Rectal smooth muscle tissue (tissue), 1 donor: Measurements from ENCODE around the gene IVNS1ABP.

Source experiments
- H3K27ac ChIP-seq: one replicate; pipeline ENCODE4 v1.7.0; 2013; ENCODE audit warnings: low read depth, low read length, inconsistent platforms
- H3K27me3 ChIP-seq: one replicate; pipeline ENCODE4 v1.7.0; 2013; ENCODE audit warnings: low read length; ENCODE audit not compliant: control insufficient read depth, insufficient read depth
- H3K36me3 ChIP-seq: one replicate; pipeline ENCODE4 v1.7.0; 2013; ENCODE audit warnings: low read length; ENCODE audit not compliant: control insufficient read depth, insufficient read depth
- H3K4me1 ChIP-seq: one replicate; pipeline ENCODE4 v1.7.0; 2013; ENCODE audit warnings: low read length; ENCODE audit not compliant: control insufficient read depth, insufficient read depth
- H3K4me3 ChIP-seq: one replicate; pipeline ENCODE4 v1.7.0; 2013; ENCODE audit warnings: low read length
- H3K9ac ChIP-seq: one replicate; pipeline ENCODE4 v1.7.0; 2013; ENCODE audit warnings: low read length

The IVNS1ABP gene

GRCh38 chr1:185284116-185284515, 32.9 kb downstream of the IVNS1ABP start:
- Histone ChIP-seq H3K27me3 (no peaks in the 10 kb centered on the region), H3K27ac (no peak overlapping the region), H3K9ac (no peak overlapping the region), H3K36me3 (no peaks in the 10 kb centered on the region), H3K4me3 (no peak overlapping the region), H3K4me1 (no peaks in the 10 kb centered on the region)

- Histone ChIP-seq H3K4me1 (no peaks in the 10 kb centered on the region), H3K27me3 (no peaks in the 10 kb centered on the region), H3K27ac (no peak overlapping the region), H3K9ac (no peak overlapping the region), H3K4me3 (no peak overlapping the region), H3K36me3 (no peaks in the 10 kb centered on the region)
Observed at GRCh38 chr1:185281245-185281644, 35.8 kb downstream of the IVNS1ABP start.

DNA sequence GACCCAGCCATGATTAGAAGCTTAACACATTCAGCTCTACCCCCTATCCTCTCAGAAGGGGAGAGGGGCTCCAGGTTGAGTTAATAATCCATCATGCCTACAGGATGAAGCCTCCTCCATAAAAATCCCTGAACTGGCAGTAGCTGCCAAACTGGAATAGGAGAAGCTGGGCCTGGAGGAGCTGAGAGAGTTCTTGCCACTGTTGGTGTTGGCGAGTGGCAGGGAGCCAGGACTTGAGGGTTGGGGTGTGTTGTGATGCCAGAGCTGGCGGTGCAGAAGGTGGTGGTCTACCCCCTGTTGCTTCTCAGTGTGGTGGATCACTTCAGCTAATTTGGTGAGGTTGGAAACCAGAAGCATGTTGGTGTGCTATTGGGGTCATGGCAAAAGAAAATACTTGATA, 36.5 kb downstream of the IVNS1ABP start:
- H3K27ac ChIP-seq, result no peak overlapping the region
- no peaks in the 10 kb centered on the region for H3K4me1 ChIP-seq
- H3K4me3 ChIP-seq, result no peak overlapping the region
- no peak overlapping the region for H3K9ac ChIP-seq
- no peaks in the 10 kb centered on the region for H3K27me3 ChIP-seq
- no peaks in the 10 kb centered on the region for H3K36me3 ChIP-seq

GRCh38 chr1:185279571-185279970, 37.5 kb downstream of the IVNS1ABP start:
- H3K4me3 ChIP-seq, result no peak overlapping the region
- H3K4me1 ChIP-seq, result no peaks in the 10 kb centered on the region
- no peak overlapping the region for H3K9ac ChIP-seq
- H3K27me3 ChIP-seq, result no peaks in the 10 kb centered on the region
- no peak overlapping the region for H3K27ac ChIP-seq
- no peaks in the 10 kb centered on the region for H3K36me3 ChIP-seq

DNA sequence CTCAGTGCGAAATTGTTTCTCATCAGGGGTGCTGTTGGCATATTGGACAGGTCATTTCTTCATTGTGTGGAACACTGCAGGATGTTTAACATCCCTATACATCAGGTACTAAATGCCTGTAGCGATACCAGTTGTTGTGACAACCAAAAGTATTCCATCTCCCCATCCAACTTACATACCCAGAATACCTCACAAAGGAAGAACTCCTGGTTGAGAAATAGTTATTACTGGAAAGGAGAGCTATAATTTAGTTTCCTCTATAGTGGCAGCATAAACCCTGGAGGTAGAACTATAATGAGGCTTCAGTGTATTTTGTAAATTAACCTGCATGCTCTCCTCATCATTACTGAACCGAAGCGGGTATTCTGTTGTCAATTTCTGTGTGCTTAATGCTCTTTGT, 45.1 kb downstream of the IVNS1ABP start:
- Histone ChIP-seq H3K4me3 (no peak overlapping the region), H3K36me3 (no peaks in the 10 kb centered on the region), H3K9ac (no peak overlapping the region), H3K4me1 (no peaks in the 10 kb centered on the region), H3K27me3 (no peaks in the 10 kb centered on the region), H3K27ac (no peak overlapping the region)

- Histone ChIP-seq H3K36me3 (no peaks in the 10 kb centered on the region), H3K27me3 (no peaks in the 10 kb centered on the region), H3K27ac (no peak overlapping the region), H3K4me3 (no peak overlapping the region), H3K9ac (no peak overlapping the region), H3K4me1 (no peaks in the 10 kb centered on the region)
Observed at GRCh38 chr1:185268352-185268751, 48.7 kb downstream of the IVNS1ABP start.

- no peaks in the 10 kb centered on the region for H3K4me1 ChIP-seq
- no peak overlapping the region for H3K9ac ChIP-seq
- no peak overlapping the region for H3K27ac ChIP-seq
- H3K27me3 ChIP-seq, result no peaks in the 10 kb centered on the region
- no peak overlapping the region for H3K4me3 ChIP-seq
- no peaks in the 10 kb centered on the region for H3K36me3 ChIP-seq
Observed at GRCh38 chr1:185267701-185268100, 49.3 kb downstream of the IVNS1ABP start.

- H3K27me3 ChIP-seq, result no peaks in the 10 kb centered on the region
- no peaks in the 10 kb centered on the region for H3K36me3 ChIP-seq
- H3K9ac ChIP-seq, result no peak overlapping the region
- H3K4me3 ChIP-seq, result no peak overlapping the region
- H3K4me1 ChIP-seq, result no peaks in the 10 kb centered on the region
- no peak overlapping the region for H3K27ac ChIP-seq
Observed at GRCh38 chr1:185267301-185267700, 49.7 kb downstream of the IVNS1ABP start.

DNA sequence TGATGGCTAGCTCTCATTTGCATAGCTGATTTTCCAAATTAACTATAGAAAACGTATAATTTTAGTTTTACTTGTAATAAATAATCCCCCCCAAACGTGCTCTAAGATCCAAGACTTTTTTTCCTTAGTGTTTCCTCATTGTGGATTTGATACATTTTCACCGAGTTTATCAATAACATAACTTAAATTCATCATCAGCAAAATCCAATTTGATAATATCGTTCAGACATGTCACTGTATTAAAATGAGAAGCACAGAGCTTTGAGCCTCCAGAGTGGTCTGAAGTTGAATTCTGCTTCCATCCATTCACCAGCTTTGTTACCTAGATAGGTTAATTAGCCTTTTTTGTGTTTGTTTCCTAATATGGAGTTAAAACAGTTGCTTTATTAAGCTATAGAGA, 51.7 kb downstream of the IVNS1ABP start:
- Histone ChIP-seq H3K4me1 (no peaks in the 10 kb centered on the region), H3K4me3 (no peak overlapping the region), H3K9ac (no peak overlapping the region), H3K27me3 (no peaks in the 10 kb centered on the region), H3K36me3 (no peaks in the 10 kb centered on the region), H3K27ac (no peak overlapping the region)

DNA sequence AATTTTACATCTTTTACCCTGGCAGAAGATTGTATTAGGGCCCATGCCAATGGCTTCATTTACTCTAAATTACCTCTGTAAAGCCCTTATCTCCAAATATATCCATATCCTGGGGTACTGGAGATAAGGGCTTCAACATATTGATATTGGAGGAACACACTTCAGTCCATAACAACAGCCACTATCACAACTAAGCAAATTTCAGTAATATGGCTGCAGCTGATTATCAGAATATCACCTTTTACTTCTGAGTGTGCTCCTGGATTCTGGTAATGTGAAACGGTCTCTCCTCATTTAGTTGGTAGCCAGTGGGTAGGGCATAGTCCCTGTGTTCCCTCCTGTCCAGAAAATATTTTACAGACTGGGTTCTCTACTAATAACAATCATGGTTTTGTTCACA, 53.3 kb downstream of the IVNS1ABP start:
- no peaks in the 10 kb centered on the region for H3K4me1 ChIP-seq
- no peak overlapping the region for H3K9ac ChIP-seq
- no peak overlapping the region for H3K4me3 ChIP-seq
- H3K36me3 ChIP-seq, result no peaks in the 10 kb centered on the region
- no peaks in the 10 kb centered on the region for H3K27me3 ChIP-seq
- no peak overlapping the region for H3K27ac ChIP-seq

DNA sequence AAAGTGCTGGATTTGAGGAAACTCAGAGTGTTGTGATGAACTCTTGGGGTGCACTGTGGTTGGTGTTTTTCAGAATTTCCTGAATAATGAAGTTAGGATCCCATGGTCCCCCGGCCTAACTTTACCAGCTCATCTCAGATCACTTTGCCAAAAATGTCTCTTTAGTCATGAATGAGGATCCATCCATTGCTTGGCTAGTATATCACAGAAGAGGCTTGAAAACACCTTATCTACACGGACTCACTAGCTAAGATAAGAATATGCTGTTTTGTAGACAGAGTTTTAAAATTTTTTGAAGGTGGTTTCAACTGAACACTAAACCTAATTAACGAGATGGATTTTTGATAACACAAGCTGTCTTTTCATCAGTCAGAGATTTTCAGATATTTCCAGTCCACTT, 53.8 kb downstream of the IVNS1ABP start:
- no peak overlapping the region for H3K9ac ChIP-seq
- H3K36me3 ChIP-seq, result no peaks in the 10 kb centered on the region
- no peaks in the 10 kb centered on the region for H3K4me1 ChIP-seq
- H3K27me3 ChIP-seq, result no peaks in the 10 kb centered on the region
- no peak overlapping the region for H3K4me3 ChIP-seq
- no peak overlapping the region for H3K27ac ChIP-seq

DNA sequence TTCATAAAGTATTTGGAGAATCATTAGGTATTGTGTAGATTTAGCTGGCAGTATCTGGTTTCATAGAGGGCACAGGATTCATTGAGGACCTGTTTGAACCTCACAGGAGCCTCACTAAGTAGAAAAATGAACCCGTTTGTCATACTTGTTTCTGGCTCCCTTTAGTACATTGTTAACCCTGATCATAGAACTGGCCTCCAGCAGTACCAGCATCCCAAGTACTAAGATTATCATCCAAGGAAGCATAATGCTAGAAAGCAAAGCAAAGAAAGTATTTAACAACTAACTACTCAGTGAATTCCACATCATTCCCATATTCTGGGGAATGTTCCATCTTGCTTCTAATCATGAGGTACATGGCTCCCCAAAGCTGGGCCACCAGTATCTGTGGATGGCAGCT, 54.9 kb downstream of the IVNS1ABP start:
- H3K27ac ChIP-seq, result no peak overlapping the region
- H3K36me3 ChIP-seq, result no peaks in the 10 kb centered on the region
- no peak overlapping the region for H3K4me3 ChIP-seq
- H3K9ac ChIP-seq, result no peak overlapping the region
- no peaks in the 10 kb centered on the region for H3K4me1 ChIP-seq
- no peaks in the 10 kb centered on the region for H3K27me3 ChIP-seq

DNA sequence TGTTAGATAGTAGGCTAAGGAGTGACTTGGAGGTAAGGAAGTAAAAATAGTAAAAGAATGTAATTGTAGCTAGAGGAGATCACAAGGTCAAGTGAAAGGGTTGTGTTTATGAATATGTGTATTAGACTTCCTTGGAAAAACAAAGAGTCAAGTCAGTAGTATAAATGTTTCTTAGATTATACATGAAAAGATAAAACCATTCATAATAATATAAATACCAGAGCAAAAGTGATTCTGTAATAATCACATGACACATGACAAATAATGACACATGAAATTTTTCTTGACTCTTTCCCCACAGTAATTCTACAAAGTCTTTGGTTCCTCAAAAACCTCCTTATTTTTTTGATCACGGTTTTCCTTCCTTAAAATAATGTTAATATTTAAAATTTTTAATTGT, 56.4 kb downstream of the IVNS1ABP start:
- Histone ChIP-seq H3K9ac (no peak overlapping the region), H3K4me1 (no peaks in the 10 kb centered on the region), H3K36me3 (no peaks in the 10 kb centered on the region), H3K27ac (no peak overlapping the region), H3K4me3 (no peak overlapping the region), H3K27me3 (no peaks in the 10 kb centered on the region)

DNA sequence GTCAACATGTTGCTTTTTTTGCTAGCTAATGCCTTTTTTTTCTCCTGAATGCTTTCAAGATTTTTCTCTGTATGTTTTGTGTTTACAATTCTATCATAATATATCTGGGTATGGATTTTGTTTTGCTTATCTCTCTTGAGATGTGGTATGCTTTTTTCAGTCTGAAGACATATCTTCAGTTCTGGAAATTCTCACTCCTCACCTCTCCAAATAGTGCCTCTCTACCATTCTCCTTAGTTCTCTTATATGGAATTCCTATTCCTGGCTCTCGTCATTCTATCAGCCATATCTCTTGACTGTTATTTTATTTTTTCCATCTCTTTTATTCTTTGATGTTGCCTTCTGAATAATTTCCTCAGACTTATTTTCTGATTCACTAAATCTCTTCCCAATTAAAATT, 58.4 kb downstream of the IVNS1ABP start:
- H3K36me3 ChIP-seq, result no peaks in the 10 kb centered on the region
- H3K27ac ChIP-seq, result no peak overlapping the region
- H3K4me1 ChIP-seq, result no peaks in the 10 kb centered on the region
- H3K27me3 ChIP-seq, result no peaks in the 10 kb centered on the region
- no peak overlapping the region for H3K9ac ChIP-seq
- H3K4me3 ChIP-seq, result no peak overlapping the region
